ENCODE data around the gene TNFAIP8L2. TPM values are rescaled to one million over a fixed set of nuclear protein-coding genes. Genes with fewer than 3 reads are reported as not detected.
"Not testable (repeated sequence)": the region's sequence is repeated elsewhere in the genome, so short reads cannot be mapped to it uniquely, and the experiment has no call there.

TNFAIP8L2 gene
- total and polyA plus RNA-seq, 7 donors: 1.9 to 12.7 (median 9.5) TPM

DNA sequence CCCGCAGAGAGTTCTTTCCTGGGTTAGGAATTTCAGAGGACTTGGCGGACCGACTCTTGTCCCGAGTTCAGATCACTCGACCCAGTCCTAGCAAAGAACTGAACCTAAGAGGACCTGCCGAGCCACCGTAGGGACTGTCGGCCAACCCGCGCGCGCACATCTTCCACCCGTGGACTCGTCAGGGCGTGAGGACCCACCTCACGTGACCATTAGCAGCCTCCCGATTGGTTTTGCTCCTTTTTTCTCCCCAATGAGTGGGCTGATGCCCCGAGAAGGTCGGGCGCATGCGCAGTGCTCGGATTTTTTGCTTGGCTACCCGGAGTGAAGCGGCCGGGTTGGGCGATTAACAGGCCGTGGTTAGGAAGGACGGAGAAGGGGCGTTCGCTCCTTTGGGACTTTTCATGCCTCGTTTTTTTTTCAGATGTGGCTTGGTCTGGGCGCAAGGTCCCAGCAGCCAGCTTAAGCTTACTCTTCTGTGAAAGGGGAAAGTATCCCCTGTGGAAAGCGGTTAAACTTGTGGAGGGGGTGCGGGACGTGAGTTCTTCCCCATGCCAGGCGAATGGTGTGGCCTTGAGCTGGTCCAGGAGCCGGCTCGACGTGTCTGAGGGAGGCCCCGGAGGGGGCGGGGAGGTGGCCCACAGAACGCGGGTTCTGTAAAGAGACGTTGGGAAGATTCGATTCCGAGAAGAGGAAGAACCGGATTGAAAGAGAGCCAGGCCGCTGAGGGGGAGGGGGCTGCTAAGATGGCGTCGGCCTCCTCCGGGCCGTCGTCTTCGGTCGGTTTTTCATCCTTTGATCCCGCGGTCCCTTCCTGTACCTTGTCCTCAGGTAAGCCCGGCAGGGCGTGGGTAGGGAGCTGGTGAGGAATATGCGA lies 42.0 kb downstream of the TNFAIP8L2 start, which contains the start of gene PIP5K1A:
Gene PIP5K1A, plus strand, starts transcription at position 299 of the 874 bp plus-strand sequence. Its CDS starts 445 bp downstream, at position 744.
- intact Hi-C loops (cut with DNase I): loop anchor here (1.0 to 10.0 kb wide), 3 partner anchors 56 to 196 kb away; partner anchors contain the start of genes PI4KB, PSMB4 and PSMD4
- WGBS, 2 donors: 0 to 1% methylated on average over 60 of the region's 60 CpGs
- H3K4me1 ChIP-seq: peaks cover 0 to 47% (median 38%) of the 10 kb centered on the region in 4 donors

DNA sequence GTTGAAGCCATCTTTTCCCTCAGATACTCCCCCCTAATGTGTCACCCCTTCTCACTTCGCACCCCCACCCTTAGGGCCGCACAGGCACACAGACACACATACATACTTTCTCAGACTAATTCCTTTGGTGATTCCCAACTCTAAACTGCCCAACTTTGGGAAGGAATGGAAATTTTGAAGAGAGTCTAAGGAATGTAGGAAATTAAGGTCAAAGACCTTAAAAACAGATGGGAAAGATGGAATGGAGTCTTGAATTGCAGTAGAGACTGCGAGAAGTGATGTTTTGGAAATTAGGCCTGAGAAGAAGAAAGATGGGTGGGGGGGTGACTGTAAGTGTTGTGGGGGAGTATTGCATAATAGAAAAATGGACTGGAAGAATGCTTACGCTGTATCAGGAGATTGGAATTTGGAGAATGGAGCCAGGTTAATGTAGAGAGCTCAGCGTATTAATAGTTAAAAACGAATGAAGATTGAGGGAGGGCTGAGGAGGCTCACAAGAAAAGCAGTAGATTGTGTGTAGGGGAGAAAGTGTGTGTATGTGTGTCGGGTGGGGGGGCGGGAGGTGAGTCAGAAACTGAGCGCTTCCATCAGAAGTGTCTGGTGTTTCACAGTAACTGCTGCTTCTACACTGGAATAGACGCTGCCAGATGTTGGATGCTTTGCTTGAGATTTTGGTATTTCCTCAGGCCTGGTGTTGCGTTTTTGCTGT lies 43.6 kb downstream of the TNFAIP8L2 start:
- Histone ChIP-seq H3K36me3 (peaks cover 0 to 18% (median 6%) of the 10 kb centered on the region in 4 donors), H3K27ac (peak overlapping the region; percentile 90 to 95 (median 93)), H3K4me3 (peak overlapping the region; percentile 62 to 88 (median 70)), H3K9me3 (no peaks in the 10 kb centered on the region), H3K27me3 (no peaks in the 10 kb centered on the region), H3K4me1 (peaks cover 2 to 60% (median 46%) of the 10 kb centered on the region in 4 donors)
- intact Hi-C loops (cut with DNase I): loop anchor here (5.0 to 10.0 kb wide), 2 partner anchors 127 to 195 kb away; partner anchors contain the start of genes PI4KB and PSMB4
- 50 to 71% methylated on average over 11 of the region's 11 CpGs for WGBS, 2 donors
- TF ChIP-seq, protein P1, sequence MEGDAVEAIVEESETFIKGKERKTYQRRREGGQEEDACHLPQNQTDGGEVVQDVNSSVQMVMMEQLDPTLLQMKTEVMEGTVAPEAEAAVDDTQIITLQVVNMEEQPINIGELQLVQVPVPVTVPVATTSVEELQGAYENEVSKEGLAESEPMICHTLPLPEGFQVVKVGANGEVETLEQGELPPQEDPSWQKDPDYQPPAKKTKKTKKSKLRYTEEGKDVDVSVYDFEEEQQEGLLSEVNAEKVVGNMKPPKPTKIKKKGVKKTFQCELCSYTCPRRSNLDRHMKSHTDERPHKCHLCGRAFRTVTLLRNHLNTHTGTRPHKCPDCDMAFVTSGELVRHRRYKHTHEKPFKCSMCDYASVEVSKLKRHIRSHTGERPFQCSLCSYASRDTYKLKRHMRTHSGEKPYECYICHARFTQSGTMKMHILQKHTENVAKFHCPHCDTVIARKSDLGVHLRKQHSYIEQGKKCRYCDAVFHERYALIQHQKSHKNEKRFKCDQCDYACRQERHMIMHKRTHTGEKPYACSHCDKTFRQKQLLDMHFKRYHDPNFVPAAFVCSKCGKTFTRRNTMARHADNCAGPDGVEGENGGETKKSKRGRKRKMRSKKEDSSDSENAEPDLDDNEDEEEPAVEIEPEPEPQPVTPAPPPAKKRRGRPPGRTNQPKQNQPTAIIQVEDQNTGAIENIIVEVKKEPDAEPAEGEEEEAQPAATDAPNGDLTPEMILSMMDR (IDR thresholded peaks at IDR 0.05): no peak
- TF ChIP-seq EP300 (IDR thresholded peaks at IDR 0.05) (no peak), POLR2A (IDR thresholded peaks at IDR 0.05) (no peak), POLR2AphosphoS5 (IDR thresholded peaks at IDR 0.05) (no peak)
- peak; percentile 82 for DNase-seq

More for the DNA sequence above, 42.0 kb downstream of the TNFAIP8L2 start, which contains the start of gene PIP5K1A:
- Histone ChIP-seq H3K4me3 (peak within 1 kb of the TSS; percentile 62 to 88 (median 70)), H3K9me3 (no peaks in the 10 kb centered on the region), H3K36me3 (peaks cover 0 to 15% (median 5%) of the 10 kb centered on the region in 4 donors), H3K27me3 (no peaks in the 10 kb centered on the region), H3K27ac (peak within 1 kb of the TSS; percentile 90 to 95 (median 93))
- TF ChIP-seq POLR2AphosphoS5 (IDR thresholded peaks at IDR 0.05) (peak; percentile 95 to 99 (median 98)), POLR2A (IDR thresholded peaks at IDR 0.05) (peak; percentile 84 to 93)
- TF ChIP-seq, protein P1 (IDR thresholded peaks at IDR 0.05): no peak
- peak; percentile 100 for DNase-seq

DNA sequence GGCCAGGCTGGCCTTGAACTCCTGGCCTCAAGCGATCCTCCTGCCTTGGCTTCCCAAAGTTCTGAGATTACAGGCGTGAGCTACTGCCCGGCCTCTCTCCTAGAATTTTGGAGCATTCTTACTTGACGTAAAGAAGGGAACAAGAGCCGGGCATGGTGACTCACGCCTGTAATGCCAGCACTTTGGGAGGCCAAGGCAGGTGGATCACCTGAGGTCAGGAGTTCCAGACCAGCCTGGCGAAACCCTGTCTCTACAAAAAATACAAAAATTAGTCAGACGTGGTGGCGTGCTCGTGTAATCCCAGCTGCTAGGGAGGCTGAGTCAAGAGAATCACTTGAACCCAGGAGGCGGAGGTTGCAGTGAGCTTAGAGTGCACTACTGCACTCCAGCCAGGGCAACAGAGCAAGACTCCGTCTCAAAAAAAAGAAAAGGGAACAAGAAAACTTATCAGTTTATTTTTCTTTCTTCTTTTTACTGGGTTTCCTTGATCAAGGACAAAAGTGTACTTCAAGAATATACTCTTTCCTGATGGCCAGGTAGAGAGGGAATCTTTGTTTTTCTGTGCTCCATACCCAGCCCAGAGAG lies 49.0 kb downstream of the TNFAIP8L2 start:
- peaks cover 2 to 54% (median 36%) of the 10 kb centered on the region in 4 donors for H3K4me1 ChIP-seq
- H3K27me3 ChIP-seq; DNase-seq; H3K27ac ChIP-seq; H3K9me3 ChIP-seq; H3K4me3 ChIP-seq; intact Hi-C loops (cut with DNase I): not testable (repeated sequence)
- WGBS, 2 donors: 94 to 96% methylated on average over 12 of the region's 12 CpGs
- peaks cover 7 to 57% (median 11%) of the 10 kb centered on the region in 4 donors for H3K36me3 ChIP-seq

Other genes starting within 250 kb of the TNFAIP8L2 start
- gene SETDB1, start 230.3 kb upstream of the TNFAIP8L2 start, total RNA-seq: 10 to 100 TPM; 23.9 to 36.0 (median 30.3) TPM
- gene SETDB1, start 230.3 kb upstream of the TNFAIP8L2 start, polyA plus RNA-seq: 10 to 100 TPM in 1 of 3 donors, 1 to 10 TPM in 2; 5.5 to 24.5 (median 9.0) TPM
- 100 to 1,000 TPM in 1 of 4 donors, 10 to 100 TPM in 3; 68.7 to 103 (median 79.1) TPM for gene CERS2, start 181.8 kb upstream of the TNFAIP8L2 start, total RNA-seq
- 100 to 1,000 TPM in 1 of 3 donors, 10 to 100 TPM in 2; 50.6 to 115 (median 97.8) TPM for gene CERS2, start 181.8 kb upstream of the TNFAIP8L2 start, polyA plus RNA-seq
- gene ANXA9, start 174.4 kb upstream of the TNFAIP8L2 start, total RNA-seq: under 1 TPM in 1 of 4 donors, not detected in 3; 0.36 TPM
- gene ANXA9, start 174.4 kb upstream of the TNFAIP8L2 start, polyA plus RNA-seq: under 1 TPM in 2 of 3 donors, not detected in 1; 0.45 to 0.60 TPM
- gene MINDY1, start 149.7 kb upstream of the TNFAIP8L2 start, total RNA-seq: 10 to 100 TPM; 21.7 to 51.8 (median 27.0) TPM
- gene MINDY1, start 149.7 kb upstream of the TNFAIP8L2 start, polyA plus RNA-seq: 10 to 100 TPM; 15.6 to 26.4 (median 22.1) TPM
- 10 to 100 TPM; 16.7 to 33.9 (median 27.7) TPM for gene PRUNE1, start 148.2 kb upstream of the TNFAIP8L2 start, total RNA-seq
- gene PRUNE1, start 148.2 kb upstream of the TNFAIP8L2 start, polyA plus RNA-seq: 10 to 100 TPM; 15.5 to 18.7 (median 18.6) TPM
- gene BNIPL, start 120.1 kb upstream of the TNFAIP8L2 start, total RNA-seq: under 1 TPM in 2 of 4 donors, not detected in 2; 0.28 to 0.36 TPM
- gene BNIPL, start 120.1 kb upstream of the TNFAIP8L2 start, polyA plus RNA-seq: under 1 TPM in 1 of 3 donors, not detected in 2; 0.47 TPM
- 1 to 10 TPM; 4.1 to 7.8 (median 7.0) TPM for gene C1orf56, start 108.9 kb upstream of the TNFAIP8L2 start, total RNA-seq
- 1 to 10 TPM in 2 of 3 donors, under 1 TPM in 1; 0.46 to 2.3 (median 1.2) TPM for gene C1orf56, start 108.9 kb upstream of the TNFAIP8L2 start, polyA plus RNA-seq
- 10 to 100 TPM; 37.8 to 53.6 (median 47.1) TPM for gene CDC42SE1, start 97.0 kb upstream of the TNFAIP8L2 start, total RNA-seq
- gene CDC42SE1, start 97.0 kb upstream of the TNFAIP8L2 start, polyA plus RNA-seq: 10 to 100 TPM; 35.4 to 82.8 (median 52.7) TPM
- 1 to 10 TPM; 2.1 to 5.0 (median 4.1) TPM for gene MLLT11, start 96.3 kb upstream of the TNFAIP8L2 start, total RNA-seq
- gene MLLT11, start 96.3 kb upstream of the TNFAIP8L2 start, polyA plus RNA-seq: 1 to 10 TPM in 1 of 3 donors, under 1 TPM in 2; 0.60 to 2.9 (median 0.69) TPM
- gene GABPB2, start 85.9 kb upstream of the TNFAIP8L2 start, total RNA-seq: 10 to 100 TPM; 20.6 to 27.0 (median 25.3) TPM
- gene GABPB2, start 85.9 kb upstream of the TNFAIP8L2 start, polyA plus RNA-seq: 1 to 10 TPM; 3.6 to 7.9 (median 4.2) TPM
- gene SEMA6C, start 10.0 kb upstream of the TNFAIP8L2 start, total RNA-seq: 10 to 100 TPM in 2 of 4 donors, 1 to 10 TPM in 2; 5.0 to 20.6 (median 7.8) TPM
- gene SEMA6C, start 10.0 kb upstream of the TNFAIP8L2 start, polyA plus RNA-seq: 1 to 10 TPM in 2 of 3 donors, under 1 TPM in 1; 0.23 to 4.1 (median 1.2) TPM
- 10 to 100 TPM; 15.5 to 22.7 (median 19.0) TPM for gene LYSMD1, start 9.3 kb downstream of the TNFAIP8L2 start, total RNA-seq
- 1 to 10 TPM; 4.2 to 7.9 (median 7.8) TPM for gene LYSMD1, start 9.3 kb downstream of the TNFAIP8L2 start, polyA plus RNA-seq
- 10 to 100 TPM; 17.5 to 24.2 (median 19.8) TPM for gene SCNM1, start 9.5 kb downstream of the TNFAIP8L2 start, total RNA-seq
- 10 to 100 TPM; 35.4 to 42.4 (median 35.6) TPM for gene SCNM1, start 9.5 kb downstream of the TNFAIP8L2 start, polyA plus RNA-seq
- gene TMOD4, start 19.3 kb downstream of the TNFAIP8L2 start, total RNA-seq: 1 to 10 TPM in 1 of 4 donors, not detected in 3; 1.1 TPM
- gene TMOD4, start 19.3 kb downstream of the TNFAIP8L2 start, polyA plus RNA-seq: 1 to 10 TPM in 1 of 3 donors, under 1 TPM in 1, not detected in 1; 0.07 to 2.1 TPM
- gene VPS72, start 33.5 kb downstream of the TNFAIP8L2 start, total RNA-seq: 10 to 100 TPM; 34.6 to 49.7 (median 44.8) TPM
- gene VPS72, start 33.5 kb downstream of the TNFAIP8L2 start, polyA plus RNA-seq: 10 to 100 TPM; 24.0 to 36.2 (median 32.4) TPM
- gene PIP5K1A, start 41.9 kb downstream of the TNFAIP8L2 start, total RNA-seq: 10 to 100 TPM; 33.2 to 51.5 (median 37.8) TPM
- gene PIP5K1A, start 41.9 kb downstream of the TNFAIP8L2 start, polyA plus RNA-seq: 10 to 100 TPM in 2 of 3 donors, 1 to 10 TPM in 1; 9.6 to 23.7 (median 19.0) TPM
- 100 to 1,000 TPM; 138 to 194 (median 173) TPM for gene PSMD4, start 98.1 kb downstream of the TNFAIP8L2 start, total RNA-seq
- gene PSMD4, start 98.1 kb downstream of the TNFAIP8L2 start, polyA plus RNA-seq: 100 to 1,000 TPM; 111 to 176 (median 111) TPM
- gene ZNF687, start 125.7 kb downstream of the TNFAIP8L2 start, total RNA-seq: 10 to 100 TPM; 17.6 to 24.2 (median 18.3) TPM
- 10 to 100 TPM in 2 of 3 donors, 1 to 10 TPM in 1; 6.6 to 16.6 (median 10.4) TPM for gene ZNF687, start 125.7 kb downstream of the TNFAIP8L2 start, polyA plus RNA-seq
- gene PI4KB, start 170.8 kb downstream of the TNFAIP8L2 start, total RNA-seq: 10 to 100 TPM; 57.6 to 75.2 (median 62.4) TPM
- 10 to 100 TPM; 25.2 to 42.0 (median 25.7) TPM for gene PI4KB, start 170.8 kb downstream of the TNFAIP8L2 start, polyA plus RNA-seq
- 10 to 100 TPM; 39.6 to 67.9 (median 56.1) TPM for gene RFX5, start 190.6 kb downstream of the TNFAIP8L2 start, total RNA-seq
- gene RFX5, start 190.6 kb downstream of the TNFAIP8L2 start, polyA plus RNA-seq: 10 to 100 TPM; 12.0 to 46.6 (median 20.6) TPM
- 100 to 1,000 TPM in 3 of 4 donors, 10 to 100 TPM in 1; 95.8 to 142 (median 127) TPM for gene SELENBP1, start 216.1 kb downstream of the TNFAIP8L2 start, total RNA-seq
- 1,000 to 10,000 TPM in 1 of 3 donors, 100 to 1,000 TPM in 2; 787 to 1,051 (median 895) TPM for gene SELENBP1, start 216.1 kb downstream of the TNFAIP8L2 start, polyA plus RNA-seq
- 100 to 1,000 TPM; 237 to 277 (median 249) TPM for gene PSMB4, start 242.9 kb downstream of the TNFAIP8L2 start, total RNA-seq
- 100 to 1,000 TPM; 321 to 362 (median 338) TPM for gene PSMB4, start 242.9 kb downstream of the TNFAIP8L2 start, polyA plus RNA-seq

Measured in sigmoid colon (tissue), 7 donors.